B cell (primary cell): ENCODE measurements around the gene MAEA. TPM values are rescaled to one million over a fixed set of nuclear protein-coding genes. Genes with fewer than 3 reads are reported as not detected.

ENCODE experiments used
- ATAC-seq: fragments of 200-7000 bp; cut with Tn5 transposase; one replicate; pipeline ENCODE4 v1.10.0; 2021; ENCODE audit warnings: low read depth, mild to moderate bottlenecking, moderate number of reproducible peaks, moderate library complexity
- CTCF ChIA-PET: fragments of 350-600 bp; sonication (Branson Sonifier 250); formaldehyde crosslinking; loops from one replicate; lab custom pipeline; 2021; ENCODE audit warnings: antibody characterized with exemption, inconsistent platforms; lab: Charles Lee
- POLR2A ChIA-PET: fragments of 350-600 bp; sonication (Branson Sonifier 250); formaldehyde crosslinking; loops from one replicate; lab custom pipeline; 2021; ENCODE audit warnings: antibody characterized with exemption; lab: Charles Lee
- DNase-seq: peaks from one replicate; pipeline ENCODE4 v3.0.0; 2013
- H2AFZ ChIP-seq: 2 replicates; pipeline ENCODE4 v1.6.1; 2012; ENCODE audit warnings: mild to moderate bottlenecking, low read depth, low read length; ENCODE audit not compliant: insufficient read depth, poor library complexity, severe bottlenecking
- H3K27ac ChIP-seq, 2 donors: 1 replicate in 1 of 2; 2 replicates in 1 of 2; pipeline ENCODE4 v1.5.1; 2012 to 2013; ENCODE audit warnings: low read length in 2 of 2, mild to moderate bottlenecking in 2 of 2, moderate library complexity in 1 of 2
- H3K27me3 ChIP-seq, 4 experiments: fragments of 200-600 bp in 1 of 4; sonication (generic) in 1 of 4; replicated peaks in 1 of 4; 1 replicate in 2 of 4; 2 replicates in 2 of 4; pipeline versions ENCODE4 v1.6.1 to v1.7.0; 2013 to 2016; ENCODE audit warnings: low read length in 3 of 4, mild to moderate bottlenecking in 2 of 4, mixed read lengths in 1 of 4, moderate library complexity in 1 of 4; ENCODE audit not compliant: insufficient read depth in 4 of 4, control insufficient read depth in 3 of 4; ENCODE audit errors: control extremely low read depth in 1 of 4
- H3K36me3 ChIP-seq, 2 experiments: replicated peaks in 1 of 2; 1 replicate in 1 of 2; 2 replicates in 1 of 2; pipeline versions ENCODE4 v1.6.1 to v1.7.1; 2013; ENCODE audit warnings: low read length in 1 of 2; ENCODE audit not compliant: insufficient read depth in 2 of 2, control insufficient read depth in 1 of 2; ENCODE audit errors: control extremely low read depth in 1 of 2, extremely low read depth in 1 of 2
- H3K4me1 ChIP-seq, 2 donors: fragments of 200-600 bp in 1 of 2; sonication (generic) in 1 of 2; 1 replicate in 1 of 2; 2 replicates in 1 of 2; pipeline versions ENCODE4 v1.5.1 to v1.6.1; 2013 to 2017; ENCODE audit warnings: low read length in 2 of 2; ENCODE audit not compliant: control insufficient read depth in 2 of 2, insufficient read depth in 2 of 2
- H3K4me2 ChIP-seq: replicated peaks from 2 replicates; pipeline ENCODE3; 2012; ENCODE audit warnings: mild to moderate bottlenecking, low read depth, low read length; ENCODE audit not compliant: poor library complexity, severe bottlenecking
- H3K4me3 ChIP-seq, 5 experiments: fragments of 200-600 bp in 1 of 5; sonication (generic) in 1 of 5; 1 replicate in 3 of 5; 2 replicates in 2 of 5; pipeline versions ENCODE4 v1.5.1 to v1.7.0; 2011 to 2016; ENCODE audit warnings: low read length in 4 of 5, mild to moderate bottlenecking in 4 of 5, low read depth in 2 of 5, control low read depth in 1 of 5, moderate library complexity in 1 of 5; ENCODE audit not compliant: insufficient read depth in 1 of 5; ENCODE audit errors: control extremely low read depth in 1 of 5, extremely low read depth in 1 of 5
- H3K79me2 ChIP-seq: fragments of 200-600 bp; sonication (generic); one replicate; pipeline ENCODE4 v1.6.0; 2016; ENCODE audit warnings: low read length; ENCODE audit not compliant: control insufficient read depth, insufficient read depth
- H3K9ac ChIP-seq: fragments of 200-600 bp; sonication (generic); 2 replicates; pipeline ENCODE4 v1.6.1; 2017; ENCODE audit warnings: mild to moderate bottlenecking, low read length, moderate library complexity
- H3K9me3 ChIP-seq, 3 donors: one replicate each; pipeline versions ENCODE4 v1.6.1 to v1.7.1; 2013; ENCODE audit warnings: low read length in 2 of 3; ENCODE audit not compliant: control insufficient read depth in 2 of 3, insufficient read depth in 1 of 3; ENCODE audit errors: control extremely low read depth in 1 of 3
- H4K20me1 ChIP-seq: 2 replicates; pipeline ENCODE4 v1.6.0; 2012; ENCODE audit warnings: mild to moderate bottlenecking, low read length; ENCODE audit not compliant: insufficient read depth, control insufficient read depth, poor library complexity, severe bottlenecking
- H3K27ac Mint-ChIP-seq: one replicate; pipeline ENCODE4 v1.8.0; 2021; ENCODE audit warnings: mixed read lengths
- H3K27me3 Mint-ChIP-seq: one replicate; pipeline ENCODE4 v1.8.0; 2021; ENCODE audit warnings: mixed read lengths
- H3K4me1 Mint-ChIP-seq: one replicate; pipeline ENCODE4 v1.8.0; 2021; ENCODE audit warnings: mixed read lengths
- H3K4me3 Mint-ChIP-seq: one replicate; pipeline ENCODE4 v1.8.0; 2021; ENCODE audit warnings: mixed read lengths
- H3K9me3 Mint-ChIP-seq: one replicate; pipeline ENCODE4 v1.8.0; 2022; ENCODE audit warnings: mixed read lengths; ENCODE audit not compliant: insufficient read depth
- EZH2 ChIP-seq: IDR thresholded peaks from 2 replicates; pipeline ENCODE4 v1.6.1; 2012; ENCODE audit warnings: borderline replicate concordance, low read depth, mild to moderate bottlenecking, moderate library complexity, low read length; ENCODE audit not compliant: insufficient read depth, poor library complexity, severe bottlenecking
- WGBS: methylation state at CpG from one replicate; pipeline ENCODE4 v1.1.5; 2013; ENCODE audit warnings: missing lambda C conversion rate; ENCODE audit not compliant: insufficient coverage; 5-methylcytosine and 5-hydroxymethylcytosine counted together
- intact Hi-C: fragments of 100-400 bp; cut with micrococcal nuclease; formaldehyde crosslinking; loops from one replicate; pipeline ENCODE4 v1.10.0; 2022
- polyA plus RNA-seq: library from polyadenylated mRNA; depleted of rRNA; stranded (reverse); fragments of >200 nt; gene quantifications from 2 replicates; pipeline ENCODE4 v1.2.3, GENCODE V29; 2012
- total RNA-seq, 2 donors: library from RNA; stranded (reverse); fragments of 120-200 nt in 1 of 2; gene quantifications; 1 replicate in 1 of 2; 2 replicates in 1 of 2; pipeline versions ENCODE4 v1.2.3 to v1.2.4, GENCODE V29; 2013 to 2022
- TF ChIP-seq, protein P1 (sequence below): fragments of 200-600 bp; IDR thresholded peaks from one replicate; pipeline ENCODE4 v1.8.0; 2022; ENCODE audit warnings: antibody characterized with exemption, mild to moderate bottlenecking

The MAEA gene
- total and polyA plus RNA-seq, 2 donors (not counting 1 experiment from before 2014, with no cell fraction given): 106 to 107 TPM

- Histone ChIP-seq H3K27me3 (no peaks in the 10 kb centered on the region), H4K20me1 (no peaks in the 10 kb centered on the region), H3K4me2 (no peak overlapping the region), H2AFZ (no peak overlapping the region), H3K9ac (no peak overlapping the region), H3K79me2 (peaks cover 75% of the 10 kb centered on the region), H3K36me3 (peaks cover 0 to 3% of the 10 kb centered on the region in 2 experiments), H3K4me1 (peaks cover 6 to 17% of the 10 kb centered on the region in 2 donors), H3K27ac (no peak overlapping the region), H3K9me3 (peaks cover 0 to 4% (median 3%) of the 10 kb centered on the region in 3 donors), H3K4me3 (no peak overlapping the region)
- H3K27ac Mint-ChIP-seq: no peak overlapping the region
- no peaks in the 10 kb centered on the region for H3K27me3 Mint-ChIP-seq
- TF ChIP-seq, protein P1, sequence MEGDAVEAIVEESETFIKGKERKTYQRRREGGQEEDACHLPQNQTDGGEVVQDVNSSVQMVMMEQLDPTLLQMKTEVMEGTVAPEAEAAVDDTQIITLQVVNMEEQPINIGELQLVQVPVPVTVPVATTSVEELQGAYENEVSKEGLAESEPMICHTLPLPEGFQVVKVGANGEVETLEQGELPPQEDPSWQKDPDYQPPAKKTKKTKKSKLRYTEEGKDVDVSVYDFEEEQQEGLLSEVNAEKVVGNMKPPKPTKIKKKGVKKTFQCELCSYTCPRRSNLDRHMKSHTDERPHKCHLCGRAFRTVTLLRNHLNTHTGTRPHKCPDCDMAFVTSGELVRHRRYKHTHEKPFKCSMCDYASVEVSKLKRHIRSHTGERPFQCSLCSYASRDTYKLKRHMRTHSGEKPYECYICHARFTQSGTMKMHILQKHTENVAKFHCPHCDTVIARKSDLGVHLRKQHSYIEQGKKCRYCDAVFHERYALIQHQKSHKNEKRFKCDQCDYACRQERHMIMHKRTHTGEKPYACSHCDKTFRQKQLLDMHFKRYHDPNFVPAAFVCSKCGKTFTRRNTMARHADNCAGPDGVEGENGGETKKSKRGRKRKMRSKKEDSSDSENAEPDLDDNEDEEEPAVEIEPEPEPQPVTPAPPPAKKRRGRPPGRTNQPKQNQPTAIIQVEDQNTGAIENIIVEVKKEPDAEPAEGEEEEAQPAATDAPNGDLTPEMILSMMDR: no peak
- TF ChIP-seq EZH2: no peak
- DNase-seq (no peak), ATAC-seq (no peak)
- WGBS: no CpG with 5 or more reads among the region's 2 CpGs
- peaks cover 39% of the 10 kb centered on the region for H3K4me1 Mint-ChIP-seq
- H3K9me3 Mint-ChIP-seq: peaks cover 2% of the 10 kb centered on the region
- POLR2A ChIA-PET: no interaction called here
- no peak overlapping the region for H3K4me3 Mint-ChIP-seq
- intact Hi-C loops: no loop called here
- CTCF ChIA-PET: no interaction called here
Observed at GRCh38 chr4:1255699-1256098, 34.0 kb upstream of the MAEA start.

- Histone ChIP-seq H3K9me3 (peaks cover 0 to 4% (median 3%) of the 10 kb centered on the region in 3 donors), H3K9ac (no peak overlapping the region), H3K36me3 (no peaks in the 10 kb centered on the region), H3K27ac (no peak overlapping the region), H3K4me2 (no peak overlapping the region), H3K79me2 (peaks cover 69% of the 10 kb centered on the region), H3K4me3 (no peak overlapping the region), H4K20me1 (peaks cover 6% of the 10 kb centered on the region), H2AFZ (no peak overlapping the region), H3K27me3 (no peaks in the 10 kb centered on the region), H3K4me1 (peaks cover 0 to 4% of the 10 kb centered on the region in 2 donors)
- no peak for ATAC-seq
- no peak overlapping the region for H3K4me3 Mint-ChIP-seq
- no peak for DNase-seq
- peaks cover 26% of the 10 kb centered on the region for H3K4me1 Mint-ChIP-seq
- ChIA-PET POLR2A (no interaction called here), CTCF (interaction anchor here (0.8 to 2.8 kb wide), 2 partner anchors 9 to 127 kb away, joined by 3 to 15 read pairs; no protein-coding TSS in a partner anchor)
- TF ChIP-seq, protein P1: no peak
- TF ChIP-seq EZH2: no peak
- H3K27me3 Mint-ChIP-seq: no peaks in the 10 kb centered on the region
- no CpG with 5 or more reads among the region's 2 CpGs for WGBS
- intact Hi-C loops: no loop called here
- peaks cover 2% of the 10 kb centered on the region for H3K9me3 Mint-ChIP-seq
- H3K27ac Mint-ChIP-seq: no peak overlapping the region
Observed at GRCh38 chr4:1258457-1258856, 31.2 kb upstream of the MAEA start.
